GM19099 (cell line): ENCODE measurements around the gene RGS3.

Experiments used
- POLR2A ChIP-seq: IDR thresholded peaks from 3 replicates; pipeline ENCODE4 v1.6.1; 2011; ENCODE audit warnings: low read depth; ENCODE audit not compliant: insufficient read length; ENCODE audit errors: extremely low read depth

The RGS3 gene

GRCh38 chr9:113556877-113557593, 93.5 kb downstream of the RGS3 start:
- TF ChIP-seq POLR2A = no peak

GRCh38 chr9:113558632-113559502, 95.3 kb downstream of the RGS3 start:
- no peak for TF ChIP-seq POLR2A

- no peak for TF ChIP-seq POLR2A
These were observed 96.6 kb downstream of the RGS3 start for GRCh38 chr9:113559834-113560800.

DNA sequence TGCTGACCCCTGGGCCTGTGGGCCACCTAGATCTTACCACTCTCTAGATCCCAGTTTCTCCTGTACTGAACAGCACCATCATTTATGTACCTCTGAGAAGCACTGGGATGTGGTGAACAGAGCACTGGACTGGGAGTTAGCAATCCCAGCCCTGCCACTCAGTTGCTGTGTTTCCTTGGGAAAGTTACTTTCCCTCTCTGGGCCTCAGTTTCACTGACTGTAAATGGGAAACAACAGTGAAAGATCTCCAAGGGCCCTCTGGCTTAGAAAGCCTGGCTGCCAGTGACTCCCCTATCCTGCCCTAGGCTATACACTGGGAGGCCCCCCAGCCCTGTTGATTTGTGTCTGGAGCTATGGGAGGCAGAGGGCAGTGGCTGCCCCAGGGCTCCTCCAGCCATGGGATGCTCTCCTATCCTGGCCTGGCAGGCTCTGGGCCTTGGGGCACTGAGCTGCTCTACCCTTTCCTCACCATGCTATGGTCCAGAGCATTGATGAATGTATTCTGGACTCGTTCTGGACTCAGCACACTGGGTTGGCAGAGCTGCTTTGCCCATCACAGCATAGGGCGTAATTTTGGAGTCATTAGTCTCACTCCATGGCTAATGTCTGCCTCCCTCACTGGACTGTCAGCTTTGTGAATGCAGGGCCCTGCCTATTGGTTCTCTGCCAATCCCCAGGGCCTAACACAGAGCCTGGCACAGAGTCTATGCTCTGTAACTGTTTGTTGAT, 99.3 kb downstream of the RGS3 start:
- no peak for TF ChIP-seq POLR2A

GRCh38 chr9:113563826-113564497, 100.4 kb downstream of the RGS3 start:
- no peak for TF ChIP-seq POLR2A

DNA sequence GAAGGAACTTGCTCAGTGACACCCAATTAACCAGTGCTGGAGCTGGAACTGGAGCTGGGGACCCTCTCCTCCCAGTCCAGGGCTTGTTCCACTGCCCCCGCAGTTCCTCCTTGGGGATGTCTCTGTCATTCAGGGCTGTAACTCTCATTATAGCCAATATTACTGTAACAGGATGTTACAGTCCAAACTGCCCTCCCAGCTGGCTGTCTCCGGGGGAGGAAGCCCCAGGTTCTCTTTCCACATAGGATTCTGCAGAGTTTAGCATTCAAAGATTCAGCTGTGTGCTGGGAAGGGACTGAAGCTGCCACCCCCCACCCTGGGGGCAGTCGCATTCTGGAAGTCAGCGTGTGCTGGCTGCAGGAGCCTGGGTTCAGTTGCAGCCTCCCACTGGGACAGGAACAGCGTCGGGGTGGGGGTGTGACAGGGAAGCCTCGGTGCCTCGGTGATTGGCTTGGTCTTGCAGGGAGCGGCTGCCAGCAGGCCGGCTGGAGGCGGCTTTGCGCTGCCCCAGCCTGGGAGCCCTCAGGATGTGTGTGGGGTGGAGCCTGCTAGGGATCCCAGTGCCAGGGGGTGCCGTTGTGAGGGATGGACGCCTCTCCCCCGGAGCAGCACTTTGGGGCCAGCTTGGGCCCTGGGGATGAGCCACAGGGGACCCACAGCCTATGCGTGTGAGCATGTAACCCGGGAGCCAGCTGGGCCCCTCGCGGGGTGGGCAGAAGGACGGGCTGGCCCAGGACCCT, 101.1 kb downstream of the RGS3 start:
- TF ChIP-seq POLR2A = no peak

DNA sequence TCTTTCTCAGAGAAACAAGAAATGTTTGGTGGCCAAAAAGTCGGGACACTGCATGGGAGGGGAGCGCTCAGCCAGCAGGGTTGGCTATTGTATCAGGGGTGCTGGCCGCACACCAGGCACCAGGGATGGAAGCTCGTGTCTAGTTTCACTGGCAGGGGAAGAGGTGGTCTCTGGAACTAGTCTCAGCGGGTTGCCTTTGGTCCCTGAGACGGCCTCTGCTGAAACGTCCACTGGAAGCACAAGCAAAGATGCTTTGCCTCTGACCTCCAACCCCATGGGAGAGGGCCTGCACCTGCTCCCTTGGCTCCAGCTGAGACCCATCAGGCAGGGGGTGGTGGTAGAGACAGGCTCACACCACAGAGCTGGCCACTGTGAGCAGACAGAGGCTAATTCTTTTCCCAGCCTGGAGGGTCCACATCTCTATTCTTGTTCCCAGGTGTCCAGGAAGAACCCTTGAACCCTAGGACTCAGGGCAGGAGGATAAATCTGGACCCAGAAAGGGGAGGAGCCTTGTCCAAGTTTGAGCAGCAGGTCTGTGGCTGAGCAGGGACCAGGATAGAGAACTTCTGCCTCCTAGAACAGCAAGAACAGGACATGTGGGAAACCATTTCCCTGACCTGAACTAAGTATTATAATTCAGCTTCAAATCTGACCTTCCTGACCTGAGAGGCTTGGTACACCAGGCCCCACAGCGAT, 102.6 kb downstream of the RGS3 start:
- no peak for TF ChIP-seq POLR2A

- TF ChIP-seq POLR2A = no peak
These were observed 103.2 kb downstream of the RGS3 start for GRCh38 chr9:113566712-113567071.

- no peak for TF ChIP-seq POLR2A
These were observed 104.0 kb downstream of the RGS3 start for GRCh38 chr9:113567361-113568080.

DNA sequence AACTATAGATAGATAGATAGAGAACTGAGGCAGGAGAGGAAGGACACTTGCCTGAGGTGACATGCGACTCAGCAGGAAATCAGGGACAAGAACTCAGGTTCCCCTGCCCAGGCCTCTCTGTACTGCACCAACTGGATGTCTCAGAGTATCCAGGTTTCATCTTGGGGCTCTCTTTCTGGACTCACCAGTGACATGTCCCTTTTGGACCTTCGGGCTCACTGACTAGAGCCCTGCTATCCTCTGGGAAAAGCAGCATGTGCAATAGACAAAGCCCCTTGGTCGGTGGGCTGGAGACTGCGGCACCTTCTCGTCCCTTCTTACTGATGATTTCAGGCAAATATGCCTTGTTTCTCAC, 104.5 kb downstream of the RGS3 start:
- no peak for TF ChIP-seq POLR2A

DNA sequence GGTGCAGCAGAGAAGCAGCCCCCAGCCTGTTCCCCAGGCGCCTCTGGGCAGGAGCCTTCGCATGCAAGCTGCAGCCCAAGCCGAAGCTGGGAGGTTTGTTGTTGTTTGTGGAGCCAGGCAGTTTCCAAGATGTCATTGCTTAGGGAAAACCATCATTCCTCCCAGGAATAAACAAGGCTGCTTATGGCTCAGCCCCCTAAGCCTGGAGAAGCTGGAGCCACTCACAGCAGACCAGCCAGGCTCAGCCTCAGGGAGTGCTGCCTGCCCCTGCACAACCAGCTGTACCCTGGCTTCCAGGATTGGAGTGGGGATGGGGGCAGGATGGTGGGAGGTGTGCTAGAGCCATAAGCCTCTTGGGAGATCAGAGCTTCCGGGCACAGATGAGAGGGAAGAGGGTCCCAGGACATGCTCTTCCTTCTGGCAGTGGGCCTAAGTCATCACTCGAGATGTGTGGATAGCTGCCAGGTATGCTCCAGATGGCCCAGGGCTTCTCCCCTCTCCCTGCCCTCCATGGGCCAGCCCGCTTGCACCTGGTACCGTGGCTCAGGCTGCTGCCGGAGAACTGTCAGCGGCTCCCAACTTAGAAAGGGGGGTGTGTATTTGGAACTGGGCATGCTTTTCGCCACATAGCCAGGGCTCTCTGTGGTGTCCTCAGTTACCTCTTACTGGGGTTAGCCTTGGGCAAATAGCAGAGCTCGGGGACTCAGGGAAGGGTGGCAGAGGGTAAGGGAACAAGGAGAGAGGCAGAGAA, 105.2 kb downstream of the RGS3 start:
- TF ChIP-seq POLR2A = no peak
